NK-92 treated with Interleukin-12 subunit alpha and Interleukin-12 subunit beta, amount 100 ng/mL, for 24 hours (cell line): ENCODE measurements around the gene TXLNB.
"Not testable (repeated sequence)": the region's sequence is repeated elsewhere in the genome, so short reads cannot be mapped to it uniquely, and the experiment has no call there.

Experiments used
- DNase-seq: peaks from one replicate; lab custom pipeline; 2025; lab: John Stamatoyannopoulos, UW

Gene TXLNB

DNA sequence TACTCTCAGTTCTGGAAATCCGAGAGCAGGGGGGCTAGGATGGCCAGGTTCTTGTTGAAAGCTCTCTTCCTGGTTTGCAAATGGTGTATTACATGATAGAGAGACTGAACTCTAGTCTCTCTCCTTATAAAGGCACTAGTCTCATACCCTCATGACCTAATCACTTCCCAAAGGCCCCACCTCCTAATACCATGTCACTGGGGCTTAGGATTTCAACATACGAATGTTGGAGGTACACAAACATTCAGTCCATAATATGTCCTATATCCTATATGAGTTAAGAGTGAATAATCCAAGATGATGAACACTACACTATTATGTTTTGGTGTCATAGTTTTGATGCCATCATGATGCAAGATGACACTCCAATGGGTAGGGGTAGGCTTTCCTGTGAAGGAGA is 20.0 kb upstream of the TXLNB start:
- DNase-seq, result no peak

DNA sequence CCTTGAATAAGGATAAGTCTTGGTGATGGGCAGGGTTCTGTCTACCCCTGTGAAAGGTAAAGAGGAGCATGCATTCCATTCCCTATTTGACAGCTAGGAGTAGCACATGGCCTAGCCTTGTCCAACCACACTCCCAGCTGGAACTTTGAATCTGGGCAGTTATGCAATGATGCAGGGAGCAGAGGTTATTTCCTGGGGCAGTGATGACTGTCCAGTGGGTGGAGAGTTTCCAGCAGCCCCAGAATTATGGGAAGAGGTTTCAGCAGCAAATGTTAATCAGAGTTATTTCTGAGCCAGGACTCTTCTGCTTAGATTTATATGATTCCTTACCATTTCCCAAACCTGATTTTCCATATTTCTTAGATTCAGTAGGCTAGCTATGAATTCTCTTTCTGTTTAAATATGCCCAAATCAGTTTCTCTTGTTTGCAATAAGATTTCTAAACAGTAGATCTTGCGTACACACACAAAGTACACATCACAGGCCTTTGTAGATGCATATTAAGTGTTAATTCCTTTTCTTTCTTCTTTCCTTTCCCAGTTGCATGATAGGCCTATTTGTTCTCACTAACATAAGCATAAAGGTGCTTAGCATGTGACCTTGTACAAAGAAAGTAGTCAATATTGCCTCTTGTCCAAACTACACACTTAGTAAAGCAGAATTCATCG is 17.3 kb upstream of the TXLNB start:
- DNase-seq, result no peak

- no peak for DNase-seq
These were observed 16.6 kb upstream of the TXLNB start for GRCh38 chr6:139308286-139308916.

GRCh38 chr6:139306291-139306981 is 14.6 kb upstream of the TXLNB start:
- DNase-seq, result no peak

DNA sequence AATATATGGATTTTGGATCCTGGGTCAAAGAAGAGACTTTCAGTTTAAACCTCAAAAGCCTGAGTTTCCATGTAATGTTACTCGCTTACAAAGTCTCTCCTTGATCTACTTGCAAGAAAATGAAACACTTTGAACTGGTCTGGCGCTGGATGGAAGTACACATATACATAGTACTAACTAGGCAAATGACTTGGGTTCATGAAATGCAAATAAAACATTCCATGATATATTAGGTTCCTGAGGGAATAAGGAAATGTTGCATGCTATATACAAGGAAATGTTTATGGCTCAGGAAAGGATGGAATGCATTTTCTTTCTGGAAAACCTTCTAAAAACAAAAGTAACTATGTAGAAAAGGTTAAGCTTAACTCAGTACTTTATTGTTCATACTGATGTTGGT is 11.4 kb upstream of the TXLNB start:
- no peak for DNase-seq

DNA sequence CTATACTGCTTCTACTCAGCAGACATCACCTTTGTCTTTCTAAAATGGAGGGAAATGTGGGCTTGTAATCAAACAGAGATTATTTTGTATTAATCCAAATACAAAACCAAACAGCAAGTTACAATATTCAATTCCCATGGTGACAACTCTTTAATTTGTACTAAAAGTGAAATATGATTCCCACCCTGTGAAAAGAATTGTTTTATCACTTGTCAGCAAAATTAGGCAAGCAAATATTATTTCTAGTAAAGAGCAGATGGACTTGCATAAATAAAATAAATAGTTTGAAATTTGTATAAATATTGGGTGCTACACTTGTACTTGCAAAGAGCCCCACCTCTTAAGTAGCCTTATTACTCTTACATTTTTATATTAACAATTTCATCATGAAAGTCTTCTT is 6.1 kb upstream of the TXLNB start:
- no peak for DNase-seq

DNA sequence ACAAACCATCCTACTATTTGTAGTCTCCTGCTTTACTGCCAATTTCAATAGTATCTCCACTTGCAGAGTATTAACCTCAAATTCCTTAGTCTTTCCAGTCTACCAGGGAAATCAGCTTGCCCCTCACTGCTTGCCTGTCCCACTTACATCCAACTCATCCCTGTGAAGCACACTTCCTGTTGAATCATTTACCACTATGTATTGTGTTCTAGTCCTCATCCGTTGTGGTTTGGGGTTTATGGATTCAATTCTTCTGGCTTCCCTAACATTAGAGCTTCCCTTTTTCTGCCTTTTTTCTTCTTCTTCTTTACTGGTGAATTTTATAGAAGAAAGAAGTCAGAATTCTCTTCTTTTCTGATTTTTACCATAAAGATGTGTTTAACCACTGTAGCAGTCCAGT is 5.1 kb upstream of the TXLNB start:
- DNase-seq, result no peak

- no peak for DNase-seq
These were observed 4.1 kb upstream of the TXLNB start for GRCh38 chr6:139295901-139296300.

DNA sequence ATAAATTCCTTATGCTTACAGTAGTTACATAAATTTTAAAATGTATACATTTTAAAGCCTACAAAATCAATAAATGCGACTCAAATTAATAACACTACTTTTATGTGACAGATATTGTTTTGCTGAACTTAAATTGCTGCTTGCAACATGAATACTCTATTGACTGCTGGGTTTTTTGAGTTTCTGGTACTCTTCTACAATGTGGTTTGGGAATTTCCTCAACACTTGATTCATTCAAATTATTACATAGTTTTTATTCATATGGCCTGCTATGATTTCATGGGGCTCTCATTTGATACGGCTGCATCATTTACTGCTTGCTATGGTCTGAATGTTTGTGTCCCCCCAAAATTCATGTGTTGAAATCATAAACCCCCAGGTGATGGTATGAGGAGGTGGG is 2.3 kb upstream of the TXLNB start:
- no peak for DNase-seq

DNA sequence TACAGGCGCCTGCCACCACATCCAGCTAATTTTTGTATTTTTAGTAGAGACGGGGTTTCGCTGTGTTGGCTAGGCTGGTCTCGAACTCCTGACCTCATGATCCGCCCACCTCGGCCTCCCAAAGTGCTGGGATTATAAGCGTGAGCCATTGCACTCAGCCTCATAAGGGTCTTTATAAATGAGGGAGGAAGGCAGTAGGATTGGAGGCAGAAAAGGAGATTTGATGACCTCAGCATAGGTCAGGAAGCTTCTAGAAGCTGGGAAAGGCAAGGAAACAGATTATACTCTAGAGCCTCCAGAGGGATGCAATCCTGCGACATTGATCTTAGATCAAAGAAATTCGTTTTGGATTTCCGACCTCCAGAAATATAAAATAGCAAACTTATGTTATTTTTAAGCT is 1.4 kb upstream of the TXLNB start:
- DNase-seq, result not testable (repeated sequence)

- no peak for DNase-seq
These were observed 949 bp downstream of the TXLNB start for GRCh38 chr6:139290787-139291311.

GRCh38 chr6:139289233-139289632 is 2.6 kb downstream of the TXLNB start:
- DNase-seq, result no peak

- DNase-seq, result no peak
These were observed 3.2 kb downstream of the TXLNB start for GRCh38 chr6:139288496-139289040.

DNA sequence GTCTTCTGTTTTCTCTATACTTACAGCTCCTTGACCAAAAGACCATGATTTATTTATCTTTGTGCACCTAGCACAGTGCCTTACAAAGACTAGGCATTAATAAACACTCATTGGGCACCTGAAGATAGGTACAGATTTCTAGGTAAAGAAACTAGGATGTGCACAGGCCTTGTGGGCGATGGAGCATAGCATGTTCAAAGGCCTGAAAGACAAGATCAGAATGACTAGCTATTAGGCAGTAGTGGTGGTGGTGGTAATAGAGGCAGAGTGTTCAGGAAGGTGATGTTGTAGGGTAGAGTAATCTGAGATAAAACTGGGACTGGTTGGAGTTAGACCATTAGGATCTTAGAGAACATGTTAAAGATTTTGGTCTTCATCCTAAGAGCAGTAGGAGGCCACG is 3.9 kb downstream of the TXLNB start:
- no peak for DNase-seq

DNA sequence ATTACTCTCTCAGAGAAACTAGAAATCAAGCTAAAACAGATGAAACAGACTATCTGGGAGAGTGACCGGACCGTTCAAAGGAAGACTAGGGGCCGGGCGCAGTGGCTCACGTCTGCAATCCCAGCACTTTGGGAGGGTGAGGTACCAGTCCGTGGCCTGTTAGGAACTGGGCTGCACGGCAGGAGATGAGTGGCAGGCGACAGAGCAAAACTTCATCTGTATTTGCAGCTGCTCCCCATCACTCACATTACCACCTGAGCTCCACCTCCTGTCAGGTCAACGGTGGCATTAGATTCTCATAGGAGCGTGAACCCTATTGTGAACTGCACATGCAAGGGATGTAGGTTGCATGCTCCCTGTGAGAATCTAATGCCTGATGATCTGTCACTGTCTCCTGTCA is 5.4 kb downstream of the TXLNB start:
- DNase-seq, result not testable (repeated sequence)

- DNase-seq, result no peak
These were observed 6.2 kb downstream of the TXLNB start for GRCh38 chr6:139285590-139285989.

- DNase-seq, result no peak
These were observed 7.0 kb downstream of the TXLNB start for GRCh38 chr6:139284789-139285188.

- DNase-seq, result no peak
These were observed 9.1 kb downstream of the TXLNB start for GRCh38 chr6:139282684-139283083.

DNA sequence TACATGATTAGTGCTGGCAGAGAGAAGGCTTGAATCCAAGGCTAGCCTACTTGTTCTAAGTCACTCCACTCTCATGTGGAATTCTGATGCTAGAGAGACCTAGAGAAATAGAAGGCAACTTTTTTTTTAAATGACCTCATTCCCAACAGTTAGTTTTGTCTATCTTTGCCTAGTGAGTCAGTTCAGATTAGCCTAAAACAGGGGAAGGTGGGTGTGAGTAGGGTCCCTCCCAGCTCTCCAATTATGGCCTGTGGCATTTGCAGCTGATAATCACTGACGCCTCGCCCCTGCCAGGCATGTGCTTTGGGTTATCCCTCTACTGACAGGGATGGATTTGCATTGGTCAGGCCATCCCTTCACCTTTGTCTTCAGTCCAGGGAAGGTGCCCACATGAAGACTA is 13.6 kb downstream of the TXLNB start:
- DNase-seq, result no peak

GRCh38 chr6:139277587-139277986 is 14.2 kb downstream of the TXLNB start:
- DNase-seq, result no peak

- DNase-seq, result no peak
These were observed 14.6 kb downstream of the TXLNB start for GRCh38 chr6:139277161-139277560.

- no peak for DNase-seq
These were observed 16.3 kb downstream of the TXLNB start for GRCh38 chr6:139275279-139276055.
